ENCODE measurements around the gene SMAD3. TPM values are rescaled to one million over a fixed set of nuclear protein-coding genes. Genes with fewer than 3 reads are reported as not detected.

The SMAD3 gene
- total RNA-seq, 4 donors from 2014 or later = 25.9 to 69.4 (median 35.2) TPM

GRCh38 chr15:67230504-67230903, 165.1 kb downstream of the SMAD3 start:
- 82 to 98% methylated on average over 2 of the region's 2 CpGs for WGBS, 2 donors
- DNase-seq (ENCODE audit: low spot score in 2 of 2) = no peak
- H3K4me3 ChIP-seq (ENCODE audit: low read depth, poor library complexity, severe bottlenecking) = no peak overlapping the region
- intact Hi-C loops (cut with DNase I; ENCODE audit: low total_unique reads) = no loop called here
- TF ChIP-seq CTCF (IDR thresholded peaks at IDR 0.05) (no peak), POLR2A (IDR thresholded peaks at IDR 0.05) (no peak)

- no peak for DNase-seq (ENCODE audit: low spot score in 2 of 2)
- H3K4me3 ChIP-seq (ENCODE audit: low read depth, poor library complexity, severe bottlenecking) = no peak overlapping the region
- TF ChIP-seq POLR2A (IDR thresholded peaks at IDR 0.05) (no peak), CTCF (IDR thresholded peaks at IDR 0.05) (no peak)
- WGBS, 2 donors = 83 to 91% methylated on average over 3 of the region's 3 CpGs
- intact Hi-C loops (cut with DNase I; ENCODE audit: low total_unique reads) = no loop called here
Measured at GRCh38 chr15:67232591-67232990, 167.2 kb downstream of the SMAD3 start.

GRCh38 chr15:67240235-67241131, 175.1 kb downstream of the SMAD3 start:
- 33 to 36% methylated on average over 3 of the region's 3 CpGs for WGBS, 2 donors

GRCh38 chr15:67241132-67241855, 175.9 kb downstream of the SMAD3 start:
- TF ChIP-seq CTCF (IDR thresholded peaks at IDR 0.05) = no peak
- TF ChIP-seq POLR2A (IDR thresholded peaks at IDR 0.05) = no peak
- intact Hi-C loops (cut with DNase I; ENCODE audit: low total_unique reads) = no loop called here
- 43 to 52% methylated on average over 4 of the region's 4 CpGs for WGBS, 2 donors
- H3K4me3 ChIP-seq (ENCODE audit: low read depth, poor library complexity, severe bottlenecking) = no peak overlapping the region
- DNase-seq (ENCODE audit: low spot score in 2 of 2) = no peak

More at GRCh38 chr15:67240235-67241131, 175.1 kb downstream of the SMAD3 start:
- DNase-seq (ENCODE audit: low spot score in 2 of 2) = no peak
- H3K4me3 ChIP-seq (ENCODE audit: low read depth, poor library complexity, severe bottlenecking) = no peak overlapping the region
- TF ChIP-seq POLR2A (IDR thresholded peaks at IDR 0.05) (no peak), CTCF (IDR thresholded peaks at IDR 0.05) (no peak)
- intact Hi-C loops (cut with DNase I; ENCODE audit: low total_unique reads) = no loop called here

GRCh38 chr15:67242708-67243111, 177.3 kb downstream of the SMAD3 start:
- DNase-seq (ENCODE audit: low spot score in 2 of 2) = no peak
- no peak overlapping the region for H3K4me3 ChIP-seq (ENCODE audit: low read depth, poor library complexity, severe bottlenecking)
- intact Hi-C loops (cut with DNase I; ENCODE audit: low total_unique reads) = no loop called here
- no peak for TF ChIP-seq POLR2A (IDR thresholded peaks at IDR 0.05)
- TF ChIP-seq CTCF (IDR thresholded peaks at IDR 0.05) = no peak
- 14 to 20% methylated on average over 3 of the region's 3 CpGs for WGBS, 2 donors

Other genes starting within 250 kb of the SMAD3 start
- 10 to 100 TPM; 11.3 to 23.4 (median 17.5) TPM for gene AAGAB, start 189.1 kb downstream of the SMAD3 start, total RNA-seq
- gene IQCH, start 189.2 kb downstream of the SMAD3 start, total RNA-seq = 1 to 10 TPM in 2 of 4 donors, under 1 TPM in 2; 0.17 to 1.6 (median 0.94) TPM